ENCODE measurements around the gene CYLD. TPM values are rescaled to one million over a fixed set of nuclear protein-coding genes. Genes with fewer than 3 reads are reported as not detected.

The CYLD gene
- total and polyA plus RNA-seq, 8 donors = 7.0 to 82.1 (median 13.5) TPM

DNA sequence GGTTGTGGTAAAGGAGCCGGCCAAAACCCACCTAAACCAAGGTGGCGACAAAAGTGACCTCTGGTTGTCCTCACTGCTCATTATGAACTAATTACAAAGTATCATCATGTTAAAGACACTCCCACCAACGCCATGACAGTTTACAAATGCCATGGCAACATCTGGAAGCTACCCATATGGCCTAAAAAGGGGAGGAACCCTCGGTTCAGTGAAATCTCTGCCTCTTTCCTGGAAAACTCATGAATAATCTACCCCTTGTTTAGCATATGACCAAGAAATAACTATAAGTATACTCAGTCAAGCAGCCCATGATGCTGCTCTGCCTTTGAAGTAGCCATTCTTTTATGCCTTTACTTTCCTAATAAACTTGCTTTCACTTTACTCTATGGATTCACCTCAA lies 72.2 kb downstream of the CYLD start:
- intact Hi-C loops (cut with DNase I; ENCODE audit: low total_unique reads) = loop anchor here (10.0 kb wide), 1 partner anchor 61 kb away; no protein-coding TSS in a partner anchor

GRCh38 chr16:50814541-50814940 lies 72.7 kb downstream of the CYLD start:
- no peak for DNase-seq
- intact Hi-C loops (cut with DNase I; ENCODE audit: low total_unique reads) = loop anchor here (10.0 kb wide), 1 partner anchor 60 kb away; no protein-coding TSS in a partner anchor
- Histone ChIP-seq H3K9me3 (no peaks in the 10 kb centered on the region), H3K4me3 (no peak overlapping the region), H3K27me3 (peaks cover 0 to 4% (median 0%) of the 10 kb centered on the region in 3 donors), H3K27ac (no peak overlapping the region), H3K4me1 (no peaks in the 10 kb centered on the region), H3K36me3 (no peaks in the 10 kb centered on the region)
- 80 to 89% (median 86%) methylated on average over 7 of the region's 7 CpGs for WGBS, 5 donors
- TF ChIP-seq POLR2A (IDR thresholded peaks at IDR 0.05) = no peak
- TF ChIP-seq EP300 (IDR thresholded peaks at IDR 0.05) = no peak
- TF ChIP-seq POLR2AphosphoS5 (IDR thresholded peaks at IDR 0.05) = no peak
- TF ChIP-seq CTCF (IDR thresholded peaks at IDR 0.05) = no peak

More for the DNA sequence above, 72.2 kb downstream of the CYLD start:
- no peak for DNase-seq
- TF ChIP-seq CTCF (IDR thresholded peaks at IDR 0.05) (no peak), EP300 (IDR thresholded peaks at IDR 0.05) (no peak), POLR2AphosphoS5 (IDR thresholded peaks at IDR 0.05) (no peak), POLR2A (IDR thresholded peaks at IDR 0.05) (no peak)
- Histone ChIP-seq H3K4me1 (no peaks in the 10 kb centered on the region), H3K36me3 (no peaks in the 10 kb centered on the region), H3K27me3 (peaks cover 0 to 4% (median 0%) of the 10 kb centered on the region in 3 donors), H3K4me3 (no peak overlapping the region), H3K9me3 (no peaks in the 10 kb centered on the region), H3K27ac (no peak overlapping the region)
- 74 to 80% (median 77%) methylated on average over 4 of the region's 4 CpGs for WGBS, 5 donors

GRCh38 chr16:50815382-50815781 lies 73.5 kb downstream of the CYLD start:
- no peak for TF ChIP-seq CTCF (IDR thresholded peaks at IDR 0.05)
- no peak for TF ChIP-seq POLR2AphosphoS5 (IDR thresholded peaks at IDR 0.05)
- Histone ChIP-seq H3K9me3 (no peaks in the 10 kb centered on the region), H3K36me3 (no peaks in the 10 kb centered on the region), H3K27ac (no peak overlapping the region), H3K4me3 (no peak overlapping the region), H3K27me3 (peaks cover 0 to 4% (median 0%) of the 10 kb centered on the region in 3 donors), H3K4me1 (no peaks in the 10 kb centered on the region)
- no peak for DNase-seq
- intact Hi-C loops (cut with DNase I; ENCODE audit: low total_unique reads) = loop anchor here (10.0 kb wide), 1 partner anchor 59 kb away; no protein-coding TSS in a partner anchor
- WGBS, 5 donors = 75 to 89% (median 84%) methylated on average over 7 of the region's 7 CpGs

GRCh38 chr16:50816901-50817555 lies 75.1 kb downstream of the CYLD start:
- no peaks in the 10 kb centered on the region for H3K4me1 ChIP-seq
- TF ChIP-seq POLR2A (IDR thresholded peaks at IDR 0.05) = no peak
- no peak for TF ChIP-seq POLR2AphosphoS5 (IDR thresholded peaks at IDR 0.05)
- TF ChIP-seq CTCF (IDR thresholded peaks at IDR 0.05) = no peak
- TF ChIP-seq EP300 (IDR thresholded peaks at IDR 0.05) = no peak
- no peak for DNase-seq
- no peaks in the 10 kb centered on the region for H3K36me3 ChIP-seq
- no peaks in the 10 kb centered on the region for H3K9me3 ChIP-seq
- WGBS, 5 donors = 84 to 87% (median 86%) methylated on average over 11 of the region's 11 CpGs
- H3K27ac ChIP-seq = no peak overlapping the region
- H3K27me3 ChIP-seq = peaks cover 0 to 4% (median 0%) of the 10 kb centered on the region in 3 donors
- intact Hi-C loops (cut with DNase I; ENCODE audit: low total_unique reads) = loop anchor here (10.0 kb wide), 1 partner anchor 58 kb away; no protein-coding TSS in a partner anchor
- H3K4me3 ChIP-seq = no peak overlapping the region
